ENCODE measurements around the gene CNNM2. TPM values are rescaled to one million over a fixed set of nuclear protein-coding genes. Genes with fewer than 3 reads are reported as not detected.

The CNNM2 gene
- polyA plus RNA-seq, 1 of the 3 experiments (the other 2 are of a cell fraction) = 4.0 TPM

- TF ChIP-seq RFX5 (IDR thresholded peaks at IDR 0.05; ENCODE audit: low read length) = no peak
- no peak for TF ChIP-seq USF2 (IDR thresholded peaks at IDR 0.05; ENCODE audit: borderline replicate concordance, low read depth, low read length)
- TF ChIP-seq, protein P1, sequence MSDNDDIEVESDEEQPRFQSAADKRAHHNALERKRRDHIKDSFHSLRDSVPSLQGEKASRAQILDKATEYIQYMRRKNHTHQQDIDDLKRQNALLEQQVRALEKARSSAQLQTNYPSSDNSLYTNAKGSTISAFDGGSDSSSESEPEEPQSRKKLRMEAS (IDR thresholded peaks at IDR 0.05; ENCODE audit: low read depth) = no peak
- no peak for TF ChIP-seq EP300 (IDR thresholded peaks at IDR 0.05; ENCODE audit: borderline replicate concordance in 1 of 2, low read depth in 1 of 2, low read length in 1 of 2)
- no peak for TF ChIP-seq TAF1 (IDR thresholded peaks at IDR 0.05; ENCODE audit: borderline replicate concordance, low read depth, low read length)
- no peak for TF ChIP-seq GATA2 (CRISPR knock-in tag; IDR thresholded peaks at IDR 0.05)
- no peak for TF ChIP-seq FOXJ3 (CRISPR knock-in tag; IDR thresholded peaks at IDR 0.05)
- TF ChIP-seq JUND (IDR thresholded peaks at IDR 0.05) = no peak
- no peak for TF ChIP-seq MEF2A (IDR thresholded peaks at IDR 0.05; ENCODE audit: borderline replicate concordance, low read depth)
- no peak for TF ChIP-seq NFIC (IDR thresholded peaks at IDR 0.05; ENCODE audit: borderline replicate concordance)
- TF ChIP-seq RCOR1 (IDR thresholded peaks at IDR 0.05; ENCODE audit: low read length) = no peak
- no peak for TF ChIP-seq MXI1 (IDR thresholded peaks at IDR 0.05; ENCODE audit: low read depth, low read length)
Measured at GRCh38 chr10:103067484-103067883, 149.4 kb downstream of the CNNM2 start (continued).

DNA sequence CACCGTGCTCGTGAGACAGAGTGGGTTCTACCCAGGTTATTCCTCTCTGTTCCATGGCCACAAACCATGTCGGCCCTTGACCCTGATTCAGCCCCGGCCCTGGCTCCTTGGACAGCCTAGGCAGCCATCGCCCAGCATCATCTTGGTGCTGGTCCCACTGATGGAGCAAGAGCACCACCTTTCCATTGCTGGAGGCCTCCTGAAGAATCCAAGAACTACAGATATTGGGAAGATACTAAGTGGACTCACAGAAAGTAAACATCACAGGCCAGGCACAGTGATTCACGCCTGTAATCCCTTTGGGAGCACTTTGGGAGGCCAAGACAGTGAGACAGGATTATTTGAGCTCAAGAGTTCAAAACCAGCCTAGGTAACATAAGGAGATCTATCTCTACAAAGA, 149.9 kb downstream of the CNNM2 start:
- H3K27ac ChIP-seq (ENCODE audit: low read depth in 2 of 2, low read length in 1 of 2) = no peak overlapping the region
- TF ChIP-seq MEF2A (IDR thresholded peaks at IDR 0.05; ENCODE audit: borderline replicate concordance, low read depth) = no peak
- TF ChIP-seq EZH2phosphoT487 (IDR thresholded peaks at IDR 0.05; ENCODE audit: borderline replicate concordance, low read depth) = no peak
- TF ChIP-seq ELF1 (IDR thresholded peaks at IDR 0.05) = no peak
- no peak for TF ChIP-seq NFIC (IDR thresholded peaks at IDR 0.05; ENCODE audit: borderline replicate concordance)
- TF ChIP-seq POLR2AphosphoS5 (IDR thresholded peaks at IDR 0.05; ENCODE audit: low read depth, low read length) = no peak
- TF ChIP-seq TCF12 (IDR thresholded peaks at IDR 0.05) = no peak
- TF ChIP-seq, protein P1 (IDR thresholded peaks at IDR 0.05; ENCODE audit: low read depth) = no peak
- no peak for TF ChIP-seq CHD2 (IDR thresholded peaks at IDR 0.05; ENCODE audit: low read length, partially characterized antibody)
- TF ChIP-seq NRF1 (IDR thresholded peaks at IDR 0.05; ENCODE audit: low read depth, low read length) = no peak
- TF ChIP-seq, protein P2, sequence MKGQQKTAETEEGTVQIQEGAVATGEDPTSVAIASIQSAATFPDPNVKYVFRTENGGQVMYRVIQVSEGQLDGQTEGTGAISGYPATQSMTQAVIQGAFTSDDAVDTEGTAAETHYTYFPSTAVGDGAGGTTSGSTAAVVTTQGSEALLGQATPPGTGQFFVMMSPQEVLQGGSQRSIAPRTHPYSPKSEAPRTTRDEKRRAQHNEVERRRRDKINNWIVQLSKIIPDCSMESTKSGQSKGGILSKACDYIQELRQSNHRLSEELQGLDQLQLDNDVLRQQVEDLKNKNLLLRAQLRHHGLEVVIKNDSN (IDR thresholded peaks at IDR 0.05; ENCODE audit: borderline replicate concordance, low read depth) = no peak
- TF ChIP-seq RCOR1 (IDR thresholded peaks at IDR 0.05; ENCODE audit: low read length) = no peak
- no peak for TF ChIP-seq SMC3 (IDR thresholded peaks at IDR 0.05; ENCODE audit: low read depth, low read length)
- no peaks in the 10 kb centered on the region for H3F3A ChIP-seq (replicated peaks; ENCODE audit: insufficient read depth)
- H3K4me1 ChIP-seq (ENCODE audit: control insufficient read depth in 1 of 2, insufficient read depth in 2 of 2, low read depth in 1 of 2, low read length in 1 of 2) = peaks cover 0 to 22% of the 10 kb centered on the region in 2 experiments; a peak in 1 of 4 replicates
- WGBS (ENCODE audit: low lambda C conversion rate) = 89% methylated on average over 4 of the region's 6 CpGs
- H3K9ac ChIP-seq = no peak overlapping the region
- no peak overlapping the region for H3K4me2 ChIP-seq
- no peaks in the 10 kb centered on the region for H4K20me1 ChIP-seq (ENCODE audit: insufficient read depth)
- H3K4me3 ChIP-seq (ENCODE audit: low read depth in 2 of 2, low read length in 1 of 2) = no peak overlapping the region
- POLR2A ChIA-PET = no interaction called here
- no peaks in the 10 kb centered on the region for H3K9me2 ChIP-seq
- no peak for DNase-seq
- CTCF ChIA-PET = interaction anchor here (0.6 to 20.8 kb wide), 7 partner anchors 118 to 233 kb away, joined by 3 to 264 read pairs (median 6); partner anchors contain the start of gene CNNM2
- no peaks in the 10 kb centered on the region for H3K27me3 ChIP-seq (ENCODE audit: insufficient read depth)
- no peaks in the 10 kb centered on the region for H3K79me2 ChIP-seq (ENCODE audit: insufficient read depth)
- no peak overlapping the region for H2AFZ ChIP-seq (ENCODE audit: low read depth)
- peaks cover 0 to 4% of the 10 kb centered on the region in 2 experiments for H3K36me3 ChIP-seq (replicated peaks in 1 of 2; ENCODE audit: control insufficient read depth in 1 of 2, insufficient read depth in 2 of 2, low read length in 1 of 2)
- no peaks in the 10 kb centered on the region for H3K9me3 ChIP-seq

Data from SK-N-SH (cell line).